SK-N-SH (cell line): Measurements from ENCODE around the gene UPK1B. TPM values are rescaled to one million over a fixed set of nuclear protein-coding genes. Genes with fewer than 3 reads are reported as not detected.

Experiments
- CTCF ChIA-PET: fragments of 300-600, 350-600 bp; formaldehyde crosslinking; extraction: SDS; loops from one replicate; lab custom pipeline; 2021; lab: Yijun Ruan, JAX
- POLR2A ChIA-PET: fragments of 350-600 bp; sonication (Branson Sonifier 250); formaldehyde crosslinking; extraction: SDS; loops from one replicate; lab custom pipeline; 2020; ENCODE audit warnings: antibody characterized with exemption, inconsistent platforms; lab: Yijun Ruan, JAX
- DNase-seq: peaks from one replicate; pipeline ENCODE4 v3.0.0; 2012
- H2AFZ ChIP-seq: fragments of 200-600 bp; sonication (generic); 2 replicates; pipeline ENCODE4 v1.8.1; 2016; ENCODE audit warnings: antibody characterized with exemption, mild to moderate bottlenecking, low read depth
- H3F3A ChIP-seq: fragments of 200-600 bp; sonication (generic); replicated peaks from 2 replicates; pipeline ENCODE3; 2016; ENCODE audit warnings: antibody characterized with exemption, mild to moderate bottlenecking; ENCODE audit not compliant: insufficient read depth
- H3K27ac ChIP-seq, 2 experiments: fragments of 200-500 bp in 1 of 2; fragments of 200-600 bp in 1 of 2; sonication (Bioruptor generic) in 1 of 2; sonication (generic), shearing (Covaris generic) in 1 of 2; 2 replicates each; pipeline versions ENCODE4 v1.5.1 to v1.6.1; 2014 to 2016; ENCODE audit warnings: low read depth in 2 of 2, inconsistent platforms in 1 of 2, low read length in 1 of 2, mild to moderate bottlenecking in 1 of 2, mixed read lengths in 1 of 2
- H3K27me3 ChIP-seq: fragments of 200-600 bp; sonication (generic), shearing (Covaris generic); 2 replicates; pipeline ENCODE4 v1.6.1; 2016; ENCODE audit warnings: mixed run types; ENCODE audit not compliant: insufficient read depth
- H3K36me3 ChIP-seq, 2 experiments: fragments of 200-500 bp in 1 of 2; fragments of 200-600 bp in 1 of 2; sonication (Bioruptor generic) in 1 of 2; sonication (generic) in 1 of 2; replicated peaks in 1 of 2; 2 replicates each; pipeline versions ENCODE3 to v1.5.1; 2014 to 2016; ENCODE audit warnings: low read length in 1 of 2, mild to moderate bottlenecking in 1 of 2; ENCODE audit not compliant: insufficient read depth in 2 of 2, control insufficient read depth in 1 of 2
- H3K4me1 ChIP-seq, 2 experiments: fragments of 200-500 bp in 1 of 2; fragments of 200-600 bp in 1 of 2; sonication (Bioruptor generic) in 1 of 2; sonication (generic), shearing (Covaris generic) in 1 of 2; 2 replicates each; pipeline versions ENCODE4 v1.5.1 to v1.6.1; 2014 to 2016; ENCODE audit warnings: low read depth in 1 of 2, low read length in 1 of 2, mixed run types in 1 of 2; ENCODE audit not compliant: insufficient read depth in 2 of 2, control insufficient read depth in 1 of 2
- H3K4me2 ChIP-seq: fragments of 200-600 bp; sonication (generic), shearing (Covaris generic); 2 replicates; pipeline ENCODE4 v1.6.1; 2017; ENCODE audit warnings: mixed run types
- H3K4me3 ChIP-seq, 2 experiments: fragments of 200-500 bp in 1 of 2; fragments of 200-600 bp in 1 of 2; sonication (Bioruptor generic) in 1 of 2; sonication (generic), shearing (Covaris generic) in 1 of 2; 2 replicates each; pipeline versions ENCODE4 v1.5.1 to v1.8.1; 2014 to 2016; ENCODE audit warnings: low read depth in 2 of 2, inconsistent platforms in 1 of 2, low read length in 1 of 2, mild to moderate bottlenecking in 1 of 2, mixed read lengths in 1 of 2, moderate library complexity in 1 of 2
- H3K79me2 ChIP-seq: fragments of 200-600 bp; sonication (generic); 2 replicates; pipeline ENCODE4 v1.8.1; 2017; ENCODE audit warnings: mild to moderate bottlenecking; ENCODE audit not compliant: insufficient read depth
- H3K9ac ChIP-seq: fragments of 200-600 bp; sonication (generic); 2 replicates; pipeline ENCODE4 v1.6.1; 2017; ENCODE audit warnings: mixed run types
- H3K9me2 ChIP-seq: fragments of 200-600 bp; sonication (generic); 2 replicates; pipeline ENCODE4 v1.6.1; 2017; ENCODE audit warnings: mixed run types
- H3K9me3 ChIP-seq: fragments of 200-600 bp; sonication (generic); 2 replicates; pipeline ENCODE4 v1.6.1; 2017; ENCODE audit warnings: mixed run types, mild to moderate bottlenecking, moderate library complexity
- H4K20me1 ChIP-seq: fragments of 200-600 bp; sonication (generic); 2 replicates; pipeline ENCODE4 v1.6.1; 2017; ENCODE audit warnings: mild to moderate bottlenecking, mixed run types; ENCODE audit not compliant: insufficient read depth
- EP300 ChIP-seq, 2 experiments: IDR thresholded peaks; 2 replicates each; pipeline versions ENCODE4 v1.4.0 to v1.6.1; 2012; ENCODE audit warnings: borderline replicate concordance in 1 of 2, low read depth in 1 of 2, low read length in 1 of 2
- EZH2phosphoT487 ChIP-seq: fragments of 200-600 bp; sonication (generic); IDR thresholded peaks from 2 replicates; pipeline ENCODE4 v1.6.1; 2017; ENCODE audit warnings: low read depth, mixed run types, mild to moderate bottlenecking, antibody characterized with exemption, moderate library complexity, borderline replicate concordance
- FOSL2 ChIP-seq: IDR thresholded peaks from 2 replicates; pipeline ENCODE4 v1.4.0; 2012; ENCODE audit warnings: low read depth, mild to moderate bottlenecking, moderate library complexity, borderline replicate concordance
- GATA2 ChIP-seq: sonication (generic); formaldehyde crosslinking; IDR thresholded peaks from 2 replicates; pipeline ENCODE4 v1.5.0; 2020; ENCODE audit warnings: mild to moderate bottlenecking, missing genetic modification reagents
- MEF2A ChIP-seq: IDR thresholded peaks from 2 replicates; pipeline ENCODE4 v1.4.0; 2012; ENCODE audit warnings: low read depth, borderline replicate concordance
- NFIC ChIP-seq: IDR thresholded peaks from 2 replicates; pipeline ENCODE4 v1.4.0; 2012; ENCODE audit warnings: borderline replicate concordance
- NRF1 ChIP-seq: IDR thresholded peaks from 2 replicates; pipeline ENCODE4 v1.6.1; 2012; ENCODE audit warnings: low read depth, mild to moderate bottlenecking, low read length
- POLR2AphosphoS5 ChIP-seq: IDR thresholded peaks from 2 replicates; pipeline ENCODE4 v1.6.1; 2012; ENCODE audit warnings: low read depth, low read length
- RAD21 ChIP-seq: IDR thresholded peaks from 2 replicates; pipeline ENCODE4 v1.6.1; 2012; ENCODE audit warnings: mild to moderate bottlenecking, low read length
- RXRA ChIP-seq: IDR thresholded peaks from 2 replicates; pipeline ENCODE4 v1.4.0; 2012; ENCODE audit warnings: low read depth, mild to moderate bottlenecking, borderline replicate concordance
- SMC3 ChIP-seq: IDR thresholded peaks from 2 replicates; pipeline ENCODE4 v1.6.1; 2012; ENCODE audit warnings: low read depth, low read length, improper control_type of control experiment
- TEAD4 ChIP-seq: IDR thresholded peaks from 2 replicates; pipeline ENCODE4 v1.4.0; 2012; ENCODE audit warnings: mild to moderate bottlenecking, borderline replicate concordance; ENCODE audit not compliant: insufficient read depth
- WGBS: methylation state at CpG from one replicate; pipeline ENCODE4 v1.1.6; 2017; ENCODE audit warnings: low lambda C conversion rate; 5-methylcytosine and 5-hydroxymethylcytosine counted together
- polyA plus RNA-seq, 3 experiments: library from polyadenylated mRNA; depleted of rRNA; stranded (reverse); fragments of >200 nt; gene quantifications; 2 replicates each; pipeline ENCODE4 v1.2.3, GENCODE V29; 2012
- TF ChIP-seq, protein P1 (sequence below): fragments of 150-350 bp; IDR thresholded peaks from 2 replicates; pipeline ENCODE4 v1.6.1; 2016; ENCODE audit warnings: mild to moderate bottlenecking, low read depth, low read length
- TF ChIP-seq, protein P2 (sequence below): IDR thresholded peaks from 2 replicates; pipeline ENCODE4 v1.4.0; 2012; ENCODE audit warnings: low read depth, borderline replicate concordance
- TF ChIP-seq, protein P3 (sequence below): IDR thresholded peaks from 2 replicates; pipeline ENCODE4 v1.4.0; 2012; ENCODE audit warnings: low read depth, borderline replicate concordance
- TF ChIP-seq, protein P4 (sequence below): IDR thresholded peaks from 2 replicates; pipeline ENCODE4 v1.4.0; 2012; ENCODE audit warnings: low read depth

The UPK1B gene
- polyA plus RNA-seq, 1 of the 3 experiments (the other 2 are of a cell fraction), result not detected

DNA sequence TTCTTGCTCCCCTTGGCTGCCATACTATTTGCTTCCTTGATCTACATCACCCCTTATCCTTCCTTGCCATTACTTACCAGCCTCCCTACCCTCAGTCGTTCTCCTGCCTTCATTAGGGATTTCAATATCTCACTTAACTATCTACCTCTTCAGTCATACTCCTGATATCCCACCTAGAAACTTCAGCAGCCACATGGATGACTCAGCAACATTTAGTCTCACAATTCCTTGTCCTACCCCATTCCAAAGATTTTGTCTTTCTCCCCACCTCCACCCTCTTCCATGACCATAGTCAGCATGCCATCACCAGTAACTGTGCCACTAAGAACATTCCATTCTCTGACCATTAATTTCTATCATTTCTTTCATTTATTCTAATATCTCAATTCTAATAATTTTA, 18.4 kb downstream of the UPK1B start:
- Histone ChIP-seq H2AFZ (no peak overlapping the region), H3F3A (no peaks in the 10 kb centered on the region), H3K79me2 (no peaks in the 10 kb centered on the region), H3K36me3 (no peaks in the 10 kb centered on the region), H3K9ac (no peak overlapping the region), H3K9me3 (no peaks in the 10 kb centered on the region), H4K20me1 (no peaks in the 10 kb centered on the region), H3K4me3 (no peak overlapping the region), H3K4me1 (0 out of 4 replicates have a peak, but pooled peaks cover 0 to 6% of the 10 kb centered on the region in 2 experiments), H3K27ac (no peak overlapping the region), H3K9me2 (no peaks in the 10 kb centered on the region), H3K4me2 (no peak overlapping the region), H3K27me3 (no peaks in the 10 kb centered on the region)
- no peak for TF ChIP-seq TEAD4
- TF ChIP-seq MEF2A, result no peak
- TF ChIP-seq RXRA, result no peak
- TF ChIP-seq NRF1, result no peak
- TF ChIP-seq, protein P1, sequence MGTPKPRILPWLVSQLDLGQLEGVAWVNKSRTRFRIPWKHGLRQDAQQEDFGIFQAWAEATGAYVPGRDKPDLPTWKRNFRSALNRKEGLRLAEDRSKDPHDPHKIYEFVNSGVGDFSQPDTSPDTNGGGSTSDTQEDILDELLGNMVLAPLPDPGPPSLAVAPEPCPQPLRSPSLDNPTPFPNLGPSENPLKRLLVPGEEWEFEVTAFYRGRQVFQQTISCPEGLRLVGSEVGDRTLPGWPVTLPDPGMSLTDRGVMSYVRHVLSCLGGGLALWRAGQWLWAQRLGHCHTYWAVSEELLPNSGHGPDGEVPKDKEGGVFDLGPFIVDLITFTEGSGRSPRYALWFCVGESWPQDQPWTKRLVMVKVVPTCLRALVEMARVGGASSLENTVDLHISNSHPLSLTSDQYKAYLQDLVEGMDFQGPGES, result no peak
- ChIA-PET POLR2A (no interaction called here), CTCF (interaction anchor here (0.8 kb wide), 1 partner anchor 309 kb away, joined by 3 read pairs; no protein-coding TSS in a partner anchor)
- no peak for DNase-seq
- WGBS, result 50% methylated on average over 1 of the region's 1 CpG

DNA sequence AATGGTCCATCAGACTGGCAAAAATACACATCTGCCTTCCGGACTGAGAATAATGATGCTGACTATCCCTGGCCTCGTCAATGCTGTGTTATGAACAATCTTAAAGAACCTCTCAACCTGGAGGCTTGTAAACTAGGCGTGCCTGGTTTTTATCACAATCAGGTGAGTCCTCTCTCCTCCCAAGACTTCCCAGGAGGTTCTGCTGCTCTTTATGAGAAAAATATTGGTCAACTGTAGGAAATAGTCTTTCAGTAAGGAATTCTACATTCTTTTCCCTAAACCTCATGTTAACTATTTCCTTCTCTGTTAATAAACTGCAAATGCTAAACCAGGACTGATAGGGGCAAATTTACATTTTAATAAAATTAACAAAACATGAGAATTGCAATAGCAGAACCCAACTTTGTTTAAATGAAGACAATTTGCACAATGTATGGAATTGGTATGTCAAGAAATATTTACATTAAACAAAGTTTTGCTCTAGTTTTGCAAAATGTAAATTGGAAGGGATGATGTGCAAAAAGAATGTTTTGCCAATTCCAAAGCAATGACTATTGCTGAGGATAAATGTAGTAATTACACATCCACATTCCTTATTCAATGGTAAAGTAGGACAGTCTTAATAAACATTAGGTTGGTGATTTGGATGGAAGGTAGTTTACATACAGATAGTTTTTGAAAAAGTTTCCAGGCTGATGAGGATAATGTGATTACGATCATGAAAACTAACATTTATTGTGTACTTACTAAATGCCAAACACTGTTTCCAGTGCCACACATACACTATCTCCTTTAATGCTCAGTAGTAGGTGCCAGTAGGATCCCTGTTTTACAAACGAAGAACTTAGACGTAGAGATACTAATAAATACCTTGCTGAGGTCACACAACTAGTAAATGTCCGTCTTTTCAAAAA, 21.1 kb downstream of the UPK1B start:
- H4K20me1 ChIP-seq, result no peaks in the 10 kb centered on the region
- no peak overlapping the region for H3K9ac ChIP-seq
- no peaks in the 10 kb centered on the region for H3K36me3 ChIP-seq
- peaks cover 3 to 6% of the 10 kb centered on the region in 2 experiments; a peak in 1 of 4 replicates for H3K4me1 ChIP-seq
- no peaks in the 10 kb centered on the region for H3F3A ChIP-seq
- ChIA-PET CTCF (no interaction called here), POLR2A (no interaction called here)
- H3K27me3 ChIP-seq, result no peaks in the 10 kb centered on the region
- H3K79me2 ChIP-seq, result no peaks in the 10 kb centered on the region
- H3K9me2 ChIP-seq, result no peaks in the 10 kb centered on the region
- DNase-seq, result no peak
- no peak overlapping the region for H2AFZ ChIP-seq
- TF ChIP-seq EZH2phosphoT487 (no peak), EP300 (IDR thresholded peaks at IDR 0.05; ENCODE audit: borderline replicate concordance in 1 of 2, low read depth in 1 of 2, low read length in 1 of 2) (no peak), RXRA (no peak), NFIC (no peak), SMC3 (no peak), FOSL2 (no peak), RAD21 (no peak), POLR2AphosphoS5 (no peak), GATA2 (CRISPR knock-in tag) (no peak)
- TF ChIP-seq, protein P2, sequence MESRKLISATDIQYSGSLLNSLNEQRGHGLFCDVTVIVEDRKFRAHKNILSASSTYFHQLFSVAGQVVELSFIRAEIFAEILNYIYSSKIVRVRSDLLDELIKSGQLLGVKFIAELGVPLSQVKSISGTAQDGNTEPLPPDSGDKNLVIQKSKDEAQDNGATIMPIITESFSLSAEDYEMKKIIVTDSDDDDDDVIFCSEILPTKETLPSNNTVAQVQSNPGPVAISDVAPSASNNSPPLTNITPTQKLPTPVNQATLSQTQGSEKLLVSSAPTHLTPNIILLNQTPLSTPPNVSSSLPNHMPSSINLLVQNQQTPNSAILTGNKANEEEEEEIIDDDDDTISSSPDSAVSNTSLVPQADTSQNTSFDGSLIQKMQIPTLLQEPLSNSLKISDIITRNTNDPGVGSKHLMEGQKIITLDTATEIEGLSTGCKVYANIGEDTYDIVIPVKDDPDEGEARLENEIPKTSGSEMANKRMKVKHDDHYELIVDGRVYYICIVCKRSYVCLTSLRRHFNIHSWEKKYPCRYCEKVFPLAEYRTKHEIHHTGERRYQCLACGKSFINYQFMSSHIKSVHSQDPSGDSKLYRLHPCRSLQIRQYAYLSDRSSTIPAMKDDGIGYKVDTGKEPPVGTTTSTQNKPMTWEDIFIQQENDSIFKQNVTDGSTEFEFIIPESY, result no peak
- TF ChIP-seq, protein P3, sequence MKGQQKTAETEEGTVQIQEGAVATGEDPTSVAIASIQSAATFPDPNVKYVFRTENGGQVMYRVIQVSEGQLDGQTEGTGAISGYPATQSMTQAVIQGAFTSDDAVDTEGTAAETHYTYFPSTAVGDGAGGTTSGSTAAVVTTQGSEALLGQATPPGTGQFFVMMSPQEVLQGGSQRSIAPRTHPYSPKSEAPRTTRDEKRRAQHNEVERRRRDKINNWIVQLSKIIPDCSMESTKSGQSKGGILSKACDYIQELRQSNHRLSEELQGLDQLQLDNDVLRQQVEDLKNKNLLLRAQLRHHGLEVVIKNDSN, result no peak
- TF ChIP-seq, protein P4, sequence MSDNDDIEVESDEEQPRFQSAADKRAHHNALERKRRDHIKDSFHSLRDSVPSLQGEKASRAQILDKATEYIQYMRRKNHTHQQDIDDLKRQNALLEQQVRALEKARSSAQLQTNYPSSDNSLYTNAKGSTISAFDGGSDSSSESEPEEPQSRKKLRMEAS, result no peak
- no peaks in the 10 kb centered on the region for H3K9me3 ChIP-seq
- no peak overlapping the region for H3K4me3 ChIP-seq
- 69% methylated on average over 7 of the region's 7 CpGs for WGBS
- H3K4me2 ChIP-seq, result no peak overlapping the region
- H3K27ac ChIP-seq, result no peak overlapping the region
